Body of pancreas (tissue), 4 donors: ENCODE measurements around the gene RABAC1. TPM values are rescaled to one million over a fixed set of nuclear protein-coding genes. Genes with fewer than 3 reads are reported as not detected.
"Not testable (repeated sequence)": the region's sequence is repeated elsewhere in the genome, so short reads cannot be mapped to it uniquely, and the experiment has no call there.

Experiments
- ATAC-seq: fragments of 150-250 bp; one replicate; pipeline ENCODE4 v1.9.1; 2016
- DNase-seq, 4 donors: peaks; one replicate each; pipeline ENCODE4 v3.0.0-alpha.2; 2019
- H3K27ac ChIP-seq, 4 donors: fragments of 200-600 bp; sonication (generic); 1 replicate in 3 of 4; 2 replicates in 1 of 4; pipeline versions ENCODE4 v1.5.1 to v1.6.1; 2016 to 2019; ENCODE audit warnings: mild to moderate bottlenecking in 1 of 4, mixed read lengths in 1 of 4, moderate library complexity in 1 of 4
- H3K27me3 ChIP-seq, 2 donors: fragments of 200-600 bp; sonication (generic); one replicate each; pipeline ENCODE4 v1.6.0; 2016; ENCODE audit warnings: mild to moderate bottlenecking in 1 of 2
- H3K36me3 ChIP-seq, 2 donors: fragments of 200-600 bp; sonication (generic); replicated peaks in 1 of 2; 2 replicates each; pipeline ENCODE4 v1.5.1; 2016; ENCODE audit warnings: low read depth in 2 of 2; ENCODE audit not compliant: insufficient read depth in 1 of 2
- H3K4me1 ChIP-seq: fragments of 200-600 bp; sonication (generic); one replicate; pipeline ENCODE4 v1.6.0; 2016
- H3K4me3 ChIP-seq, 2 donors: fragments of 200-600 bp; sonication (generic); 1 replicate in 1 of 2; 2 replicates in 1 of 2; pipeline ENCODE4 v1.5.1; 2016 to 2019
- H3K9me3 ChIP-seq, 3 donors: fragments of 200-600 bp; sonication (generic); 1 replicate in 2 of 3; 2 replicates in 1 of 3; pipeline ENCODE4 v1.5.1; 2016
- POLR2A ChIP-seq, 3 donors: fragments of 450-650 bp; IDR thresholded peaks; one replicate each; pipeline ENCODE4 v1.6.1; 2016; ENCODE audit warnings: antibody characterized with exemption in 3 of 3, mild to moderate bottlenecking in 2 of 3
- WGBS, 2 donors: methylation state at CpG; one replicate each; pipeline ENCODE4 v1.1.5; 2017; 5-methylcytosine and 5-hydroxymethylcytosine counted together
- intact Hi-C: fragments of 100-400 bp; cut with DNase I; formaldehyde crosslinking; loops from one replicate; pipeline ENCODE4 v1.15.1; 2023
- total RNA-seq, 2 donors: library from RNA; depleted of rRNA; stranded (reverse); fragments of >200 nt; gene quantifications; one replicate each; pipeline ENCODE4 v1.1.0, GENCODE V29; 2016
- TF ChIP-seq, protein P1 (sequence below), 7 experiments: fragments of 450-650 bp in 4 of 7; fragments of 200-600 bp in 3 of 7; sonication (generic) in 3 of 7; IDR thresholded peaks; one replicate each; pipeline ENCODE4 v1.5.1; 2016 to 2019; ENCODE audit warnings: antibody characterized with exemption in 7 of 7

Gene RABAC1
- total RNA-seq, 2 donors from 2014 or later, result 87.3 to 88.5 TPM

GRCh38 chr19:41918095-41918494 is 41.0 kb downstream of the RABAC1 start:
- Histone ChIP-seq H3K9me3 (no peaks in the 10 kb centered on the region), H3K4me3 (no peak overlapping the region), H3K27me3 (peaks cover 0 to 23% of the 10 kb centered on the region in 2 donors), H3K36me3 (no peaks in the 10 kb centered on the region), H3K27ac (no peak overlapping the region), H3K4me1 (peaks cover 3% of the 10 kb centered on the region)
- 79 to 82% methylated on average over 5 to 6 of the region's 6 CpGs for WGBS, 2 donors
- intact Hi-C loops, result no loop called here
- ATAC-seq, result no peak
- no peak for DNase-seq
- TF ChIP-seq, protein P1, sequence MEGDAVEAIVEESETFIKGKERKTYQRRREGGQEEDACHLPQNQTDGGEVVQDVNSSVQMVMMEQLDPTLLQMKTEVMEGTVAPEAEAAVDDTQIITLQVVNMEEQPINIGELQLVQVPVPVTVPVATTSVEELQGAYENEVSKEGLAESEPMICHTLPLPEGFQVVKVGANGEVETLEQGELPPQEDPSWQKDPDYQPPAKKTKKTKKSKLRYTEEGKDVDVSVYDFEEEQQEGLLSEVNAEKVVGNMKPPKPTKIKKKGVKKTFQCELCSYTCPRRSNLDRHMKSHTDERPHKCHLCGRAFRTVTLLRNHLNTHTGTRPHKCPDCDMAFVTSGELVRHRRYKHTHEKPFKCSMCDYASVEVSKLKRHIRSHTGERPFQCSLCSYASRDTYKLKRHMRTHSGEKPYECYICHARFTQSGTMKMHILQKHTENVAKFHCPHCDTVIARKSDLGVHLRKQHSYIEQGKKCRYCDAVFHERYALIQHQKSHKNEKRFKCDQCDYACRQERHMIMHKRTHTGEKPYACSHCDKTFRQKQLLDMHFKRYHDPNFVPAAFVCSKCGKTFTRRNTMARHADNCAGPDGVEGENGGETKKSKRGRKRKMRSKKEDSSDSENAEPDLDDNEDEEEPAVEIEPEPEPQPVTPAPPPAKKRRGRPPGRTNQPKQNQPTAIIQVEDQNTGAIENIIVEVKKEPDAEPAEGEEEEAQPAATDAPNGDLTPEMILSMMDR (IDR thresholded peaks at IDR 0.05), result no peak
- no peak for TF ChIP-seq POLR2A (IDR thresholded peaks at IDR 0.05)

DNA sequence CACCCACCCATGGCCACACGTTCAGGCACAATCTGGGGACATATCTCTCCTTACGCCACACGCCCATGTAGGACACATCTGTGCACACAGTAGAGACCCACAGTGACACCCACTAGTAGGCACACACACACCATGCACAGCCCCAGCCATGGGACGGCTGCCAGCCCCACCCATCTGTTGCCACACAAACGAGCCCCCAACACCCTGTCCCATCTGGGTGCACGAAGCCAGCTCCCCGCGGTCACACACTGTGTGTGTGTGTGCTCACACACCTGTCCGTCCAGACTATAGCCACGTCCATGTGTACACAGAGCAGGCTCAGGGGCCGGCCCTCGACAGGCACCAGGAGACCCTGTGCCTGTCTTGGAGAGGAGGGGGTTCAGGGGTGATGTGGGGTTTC is 41.4 kb downstream of the RABAC1 start:
- no peak for DNase-seq
- TF ChIP-seq POLR2A (IDR thresholded peaks at IDR 0.05), result no peak
- TF ChIP-seq, protein P1 (IDR thresholded peaks at IDR 0.05), result no peak
- Histone ChIP-seq H3K4me1 (peaks cover 3% of the 10 kb centered on the region), H3K9me3 (no peaks in the 10 kb centered on the region), H3K27ac (no peak overlapping the region), H3K36me3 (no peaks in the 10 kb centered on the region), H3K4me3 (no peak overlapping the region), H3K27me3 (peaks cover 0 to 19% of the 10 kb centered on the region in 2 donors)
- intact Hi-C loops, result no loop called here
- ATAC-seq, result no peak
- WGBS, 2 donors, result 55 to 63% methylated on average over 5 to 11 of the region's 12 CpGs

DNA sequence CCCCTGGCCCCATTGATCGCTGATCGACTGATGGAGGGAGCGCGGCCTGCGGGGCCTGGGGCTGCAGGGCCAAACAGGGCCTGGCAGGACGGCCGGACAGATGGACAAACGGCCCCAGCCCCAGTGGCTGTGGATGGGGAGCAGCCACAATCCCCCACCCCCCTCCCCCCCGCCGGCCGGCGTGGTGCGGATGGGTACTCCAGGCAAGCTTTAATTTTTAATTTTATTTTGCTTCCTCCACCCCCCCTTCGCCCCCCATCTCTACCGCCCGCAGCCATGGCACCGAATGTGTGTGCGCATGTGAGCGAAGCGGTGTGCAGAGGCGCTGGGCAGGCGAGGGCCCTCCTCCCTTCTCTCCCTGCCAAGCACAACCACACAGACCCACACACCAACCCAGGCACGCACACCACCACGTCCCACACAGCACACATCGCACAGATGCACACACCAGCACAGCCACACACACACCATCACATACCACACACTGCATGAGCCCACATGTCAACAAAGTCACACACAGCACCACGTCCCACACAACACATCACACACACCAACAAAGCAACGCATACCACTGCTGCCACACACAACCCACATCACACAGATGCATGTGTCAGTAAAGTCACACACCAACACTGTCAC is 43.2 kb downstream of the RABAC1 start:
- DNase-seq (no peak), ATAC-seq (no peak)
- no peak overlapping the region for H3K27ac ChIP-seq
- H3K9me3 ChIP-seq, result no peaks in the 10 kb centered on the region
- peaks cover 0 to 12% of the 10 kb centered on the region in 2 donors for H3K27me3 ChIP-seq
- intact Hi-C loops, result no loop called here
- H3K36me3 ChIP-seq, result no peaks in the 10 kb centered on the region
- no peak overlapping the region for H3K4me3 ChIP-seq
- WGBS, 2 donors, result 32 to 37% methylated on average over 20 to 27 of the region's 27 CpGs
- TF ChIP-seq POLR2A (IDR thresholded peaks at IDR 0.05), result no peak
- TF ChIP-seq, protein P1 (IDR thresholded peaks at IDR 0.05), result no peak
- H3K4me1 ChIP-seq, result peaks cover 3% of the 10 kb centered on the region

DNA sequence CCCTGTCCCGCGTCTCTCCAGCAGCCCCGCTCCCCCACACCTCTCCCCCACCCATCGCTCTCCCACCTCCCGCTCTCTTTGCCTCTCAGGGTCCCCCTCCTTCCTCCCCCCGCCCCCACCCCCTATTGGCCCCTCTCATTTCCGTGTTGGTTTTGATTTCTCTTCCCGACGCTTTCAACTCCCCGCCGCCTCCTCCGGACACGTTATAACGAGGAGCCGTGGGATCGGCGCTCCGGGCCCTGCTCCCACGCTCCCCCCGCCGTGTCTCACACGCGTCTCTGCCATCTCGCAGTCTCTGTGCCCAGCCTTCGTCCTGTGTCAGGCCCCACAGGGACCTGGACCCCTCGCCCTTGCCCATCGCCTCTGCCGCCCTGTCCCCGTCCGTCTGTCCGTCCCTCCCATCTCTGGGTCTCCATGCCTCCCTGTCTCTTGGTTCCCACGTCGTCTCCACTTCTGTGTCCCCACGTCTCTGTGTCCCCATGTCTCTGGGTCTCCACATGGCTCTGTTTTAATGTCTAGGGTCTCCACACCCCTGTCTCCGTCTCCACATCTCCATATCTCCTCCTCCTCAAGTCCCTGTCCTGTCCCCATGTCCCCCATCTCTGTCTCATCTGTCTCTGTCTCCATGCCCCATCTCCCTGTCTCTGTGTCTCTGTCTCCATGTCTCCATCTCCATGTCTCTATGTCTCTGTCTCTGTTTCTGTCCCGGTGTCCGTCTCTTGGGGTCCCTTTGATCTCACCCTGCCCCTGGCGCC is 43.9 kb downstream of the RABAC1 start:
- H3K9me3 ChIP-seq, result no peaks in the 10 kb centered on the region
- H3K36me3 ChIP-seq, result no peaks in the 10 kb centered on the region
- H3K4me3 ChIP-seq, result no peak overlapping the region
- ATAC-seq (no peak), DNase-seq (no peak)
- H3K4me1 ChIP-seq, result peaks cover 3% of the 10 kb centered on the region
- no peak for TF ChIP-seq POLR2A (IDR thresholded peaks at IDR 0.05)
- TF ChIP-seq, protein P1 (IDR thresholded peaks at IDR 0.05), result no peak
- no peak overlapping the region for H3K27ac ChIP-seq
- peaks cover 0 to 12% of the 10 kb centered on the region in 2 donors for H3K27me3 ChIP-seq
- intact Hi-C loops, result no loop called here
- 5 to 8% methylated on average over 37 to 38 of the region's 38 CpGs for WGBS, 2 donors

- DNase-seq, ATAC-seq, H3K27ac ChIP-seq, intact Hi-C loops, H3K9me3 ChIP-seq, H3K36me3 ChIP-seq, H3K4me3 ChIP-seq, H3K4me1 ChIP-seq: not testable (repeated sequence)
- WGBS, 2 donors, result 0 to 1% methylated on average over 2 to 4 of the region's 5 CpGs
- H3K27me3 ChIP-seq, result peaks cover 0 to 12% of the 10 kb centered on the region in 2 donors
Measured at GRCh38 chr19:41914424-41914834, 44.7 kb downstream of the RABAC1 start.
